Measurements from ENCODE around the gene EEFSEC.

DNA sequence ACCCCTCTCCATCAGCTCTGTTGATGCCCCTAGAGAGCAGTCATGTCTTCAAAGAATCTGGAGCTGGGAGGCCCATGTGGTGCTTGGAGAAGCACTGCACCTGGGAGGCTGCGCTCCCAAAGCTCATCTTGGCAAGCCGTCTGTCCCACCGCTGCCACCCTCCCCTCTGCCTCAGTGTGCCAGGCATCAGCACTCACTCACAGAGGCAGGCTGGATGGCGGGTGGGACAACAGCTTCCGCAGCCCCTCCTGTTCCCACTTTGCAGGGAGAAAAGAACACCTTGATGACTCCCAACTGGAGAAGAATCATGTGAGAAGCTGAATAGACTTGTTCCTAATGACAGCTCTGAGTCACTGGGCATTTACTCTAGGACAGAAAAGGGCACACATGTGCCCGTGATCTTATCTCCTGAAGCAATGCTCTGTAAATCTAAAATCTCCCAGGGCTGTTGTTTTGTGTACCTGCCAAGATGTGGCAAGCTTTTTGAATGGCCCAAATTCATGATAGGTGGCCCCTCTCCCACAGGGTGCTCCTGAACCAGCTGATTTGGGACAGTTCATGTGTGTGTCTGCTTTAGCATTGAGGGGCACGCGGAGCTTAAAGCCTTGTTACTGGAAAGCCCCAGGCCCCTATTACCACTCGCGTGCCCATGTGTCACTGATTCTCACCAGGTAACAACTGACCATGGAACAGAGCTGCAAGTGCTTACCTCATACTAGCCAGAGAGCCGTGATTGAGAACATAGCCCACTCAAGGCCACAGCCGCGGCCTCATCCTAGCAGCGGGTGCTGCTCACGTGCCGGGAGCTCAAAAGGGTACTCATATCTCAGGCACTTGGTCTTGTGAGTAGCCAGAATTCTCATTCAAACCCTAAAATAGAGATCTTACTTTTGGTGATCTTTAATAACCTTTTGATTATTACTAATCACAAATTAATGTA is 209.0 kb downstream of the EEFSEC start:
- TF ChIP-seq CTCF (IDR thresholded peaks at IDR 0.05; ENCODE audit: insufficient read depth, low read depth, low read length) (no peak), EZH2 (IDR thresholded peaks at IDR 0.05; ENCODE audit: insufficient read depth, low read length) (no peak)
